Measurements from ENCODE around the gene ADGRB2. TPM values are rescaled to one million over a fixed set of nuclear protein-coding genes. Genes with fewer than 3 reads are reported as not detected.

Gene ADGRB2
- total RNA-seq, 4 donors from 2014 or later: 3.3 to 39.1 (median 17.2) TPM

- Histone ChIP-seq H3K27me3 (no peaks in the 10 kb centered on the region), H3K36me3 (no peaks in the 10 kb centered on the region), H3K27ac (no peak overlapping the region), H3K4me1 (no peaks in the 10 kb centered on the region), H3K4me3 (no peak overlapping the region), H3K9me3 (no peaks in the 10 kb centered on the region)
- no peak for DNase-seq
- TF ChIP-seq CTCF (IDR thresholded peaks at IDR 0.05): no peak
- no peak for TF ChIP-seq POLR2A (IDR thresholded peaks at IDR 0.05)
These were observed 85.5 kb downstream of the ADGRB2 start for GRCh38 chr1:31678681-31679080.

- H3K36me3 ChIP-seq: no peaks in the 10 kb centered on the region
- no peaks in the 10 kb centered on the region for H3K9me3 ChIP-seq
- H3K27me3 ChIP-seq: no peaks in the 10 kb centered on the region
- no peak for DNase-seq
- H3K4me3 ChIP-seq: no peak overlapping the region
- H3K27ac ChIP-seq: no peak overlapping the region
- TF ChIP-seq POLR2A (IDR thresholded peaks at IDR 0.05) (no peak), CTCF (IDR thresholded peaks at IDR 0.05) (no peak)
- H3K4me1 ChIP-seq: no peaks in the 10 kb centered on the region
These were observed 86.2 kb downstream of the ADGRB2 start for GRCh38 chr1:31677949-31678348.

- no peaks in the 10 kb centered on the region for H3K4me1 ChIP-seq
- H3K36me3 ChIP-seq: no peaks in the 10 kb centered on the region
- no peak overlapping the region for H3K27ac ChIP-seq
- no peaks in the 10 kb centered on the region for H3K9me3 ChIP-seq
- H3K4me3 ChIP-seq: no peak overlapping the region
- no peaks in the 10 kb centered on the region for H3K27me3 ChIP-seq
- TF ChIP-seq POLR2A (IDR thresholded peaks at IDR 0.05) (no peak), CTCF (IDR thresholded peaks at IDR 0.05) (no peak)
- DNase-seq: no peak
These were observed 86.7 kb downstream of the ADGRB2 start for GRCh38 chr1:31677401-31677800.

Small RNA genes lying within 50 kb of the gene (small RNA-seq; reads per million reads assigned to genes)
- 0 reads per million in 2 donors for gene MIR4254

Other genes starting within 250 kb of the ADGRB2 start
- gene TINAGL1, start 187.8 kb downstream of the ADGRB2 start, total RNA-seq: 100 to 1,000 TPM; 112 to 215 (median 192) TPM
- gene HCRTR1, start 146.7 kb downstream of the ADGRB2 start, total RNA-seq: not detected
- gene PEF1, start 119.5 kb downstream of the ADGRB2 start, total RNA-seq: 100 to 1,000 TPM in 1 of 4 donors, 10 to 100 TPM in 3; 49.5 to 116 (median 59.8) TPM
- 100 to 1,000 TPM in 1 of 4 donors, 10 to 100 TPM in 3; 18.2 to 201 (median 58.3) TPM for gene COL16A1, start 60.3 kb downstream of the ADGRB2 start, total RNA-seq
- 1 to 10 TPM in 1 of 4 donors, under 1 TPM in 1, not detected in 2; 0.80 to 3.3 TPM for gene SPOCD1, start 51.7 kb upstream of the ADGRB2 start, total RNA-seq
- gene PTP4A2, start 174.0 kb upstream of the ADGRB2 start, total RNA-seq: 100 to 1,000 TPM; 103 to 165 (median 122) TPM
- gene KHDRBS1, start 249.5 kb upstream of the ADGRB2 start, total RNA-seq: 10 to 100 TPM; 54.2 to 97.4 (median 59.7) TPM